ENCODE data around the gene SHD. TPM values are rescaled to one million over a fixed set of nuclear protein-coding genes. Genes with fewer than 3 reads are reported as not detected.
"Not testable (repeated sequence)": the region's sequence is repeated elsewhere in the genome, so short reads cannot be mapped to it uniquely, and the experiment has no call there.

The SHD gene
- total and polyA plus RNA-seq, 2 experiments from 2014 or later = 93.2 to 144 TPM

GRCh38 chr19:4284176-4284958 is 5.3 kb downstream of the SHD start:
- Histone ChIP-seq H3K36me3 (no peaks in the 10 kb centered on the region), H3K4me3 (no peak overlapping the region), H3K27me3 (no peaks in the 10 kb centered on the region), H3K9me3 (ENCODE audit: low read depth) (no peaks in the 10 kb centered on the region), H3K27ac (no peak overlapping the region), H3K4me1 (ENCODE audit: low read depth) (no peaks in the 10 kb centered on the region)
- DNase-seq (ENCODE audit: low read depth in 1 of 2, low spot score in 1 of 2) = peak in 1 of 2 donors; percentile 69
- TF ChIP-seq CTCF (IDR thresholded peaks at IDR 0.05; ENCODE audit: low read depth, low read length) = no peak

- Histone ChIP-seq H3K9me3 (ENCODE audit: low read depth) (no peaks in the 10 kb centered on the region), H3K36me3 (no peaks in the 10 kb centered on the region), H3K27me3 (no peaks in the 10 kb centered on the region), H3K4me1 (ENCODE audit: low read depth) (no peaks in the 10 kb centered on the region), H3K27ac (no peak overlapping the region), H3K4me3 (no peak overlapping the region)
- no peak for DNase-seq (ENCODE audit: low read depth in 1 of 2, low spot score in 1 of 2)
- no peak for TF ChIP-seq CTCF (IDR thresholded peaks at IDR 0.05; ENCODE audit: low read depth, low read length)
These were observed 5.9 kb downstream of the SHD start for GRCh38 chr19:4284974-4285373.

DNA sequence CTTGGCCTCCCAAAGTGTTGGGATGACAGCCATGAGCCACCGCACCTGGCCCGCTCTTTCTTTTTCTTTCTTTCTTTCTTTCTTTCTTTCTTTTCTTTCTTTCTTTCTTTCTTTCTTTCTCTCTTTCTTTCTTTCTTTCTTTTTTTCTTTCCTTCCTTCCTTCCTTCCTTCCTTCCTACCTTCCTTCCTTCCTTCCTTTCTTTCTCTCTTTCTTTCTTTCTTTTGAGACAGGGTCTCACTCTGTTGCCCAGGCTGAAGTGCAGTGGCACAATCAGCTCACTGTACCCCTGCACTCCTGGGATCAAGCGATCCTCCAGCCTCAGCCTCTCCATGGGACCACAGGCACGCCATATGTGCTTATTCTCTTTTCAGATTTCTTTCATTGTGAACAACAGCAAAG is 7.1 kb downstream of the SHD start:
- H3K36me3 ChIP-seq; H3K4me1 ChIP-seq (ENCODE audit: low read depth); H3K27me3 ChIP-seq; H3K27ac ChIP-seq; H3K9me3 ChIP-seq (ENCODE audit: low read depth); DNase-seq (ENCODE audit: low read depth in 1 of 2, low spot score in 1 of 2); H3K4me3 ChIP-seq: not testable (repeated sequence)

DNA sequence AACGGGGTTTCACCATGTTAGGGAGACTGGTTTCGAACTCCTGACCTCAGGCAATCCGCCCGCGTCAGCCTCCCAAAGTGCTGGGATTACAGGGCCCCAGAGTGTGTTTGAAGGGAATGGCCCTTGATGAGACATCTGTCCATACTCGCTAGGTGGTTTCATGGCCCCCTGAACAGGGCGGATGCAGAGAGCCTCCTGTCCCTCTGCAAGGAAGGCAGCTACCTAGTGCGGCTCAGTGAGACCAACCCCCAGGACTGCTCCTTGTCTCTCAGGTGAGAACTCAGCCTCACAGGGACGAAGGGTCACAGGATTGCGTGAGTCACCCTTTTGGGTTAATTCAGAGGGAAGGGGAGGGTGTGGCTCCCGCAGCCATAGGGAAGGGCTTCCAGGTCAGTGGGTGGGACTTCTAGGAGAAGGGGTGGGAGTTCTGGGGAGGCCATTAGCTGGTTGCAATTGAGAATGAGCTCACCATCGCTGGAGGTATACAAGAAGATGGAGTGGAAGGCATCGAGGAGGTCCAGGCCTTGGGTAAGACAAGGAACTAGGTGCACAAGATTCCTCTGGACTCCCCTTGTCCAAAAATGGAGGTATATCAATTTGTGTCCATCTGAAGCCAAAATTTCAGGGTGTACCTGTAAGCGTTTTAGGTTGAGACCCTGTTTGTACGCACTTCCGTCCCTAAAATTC is 9.2 kb downstream of the SHD start:
- TF ChIP-seq CTCF (IDR thresholded peaks at IDR 0.05; ENCODE audit: low read depth, low read length) = no peak
- H3K36me3 ChIP-seq = no peaks in the 10 kb centered on the region
- no peak for DNase-seq (ENCODE audit: low read depth in 1 of 2, low spot score in 1 of 2)
- no peak overlapping the region for H3K4me3 ChIP-seq
- no peaks in the 10 kb centered on the region for H3K9me3 ChIP-seq (ENCODE audit: low read depth)
- H3K27me3 ChIP-seq = no peaks in the 10 kb centered on the region
- peaks cover 6% of the 10 kb centered on the region for H3K4me1 ChIP-seq (ENCODE audit: low read depth)
- H3K27ac ChIP-seq = no peak overlapping the region

DNA sequence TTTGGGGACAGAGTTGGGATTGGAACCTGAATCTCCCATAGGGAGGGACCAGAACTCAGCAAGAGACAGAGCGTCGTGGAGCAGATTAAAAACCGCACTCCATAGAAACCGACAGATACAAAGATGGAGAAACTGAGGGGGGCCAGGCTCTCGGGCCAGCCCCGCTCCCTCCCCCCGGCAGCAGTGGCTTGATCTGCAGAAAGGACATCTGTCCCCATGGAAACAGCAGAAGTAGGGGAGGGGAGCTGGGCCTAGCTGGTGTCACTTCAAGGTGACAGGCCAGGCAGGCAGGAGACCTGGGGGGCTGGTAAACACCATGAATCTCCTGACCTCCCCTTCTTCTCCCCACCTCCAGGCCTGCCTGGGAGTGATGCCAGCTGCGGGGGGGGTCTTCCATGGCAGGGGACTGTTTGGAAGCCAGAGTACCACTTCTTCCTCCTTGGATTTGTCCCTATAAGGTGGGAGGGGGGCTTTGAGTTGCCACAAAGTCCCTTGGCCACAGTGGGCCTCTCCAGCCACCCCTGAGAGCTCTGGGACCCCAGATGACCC is 12.2 kb downstream of the SHD start:
- TF ChIP-seq CTCF (IDR thresholded peaks at IDR 0.05; ENCODE audit: low read depth, low read length) = no peak
- H3K36me3 ChIP-seq = no peaks in the 10 kb centered on the region
- H3K27me3 ChIP-seq = no peaks in the 10 kb centered on the region
- no peak overlapping the region for H3K27ac ChIP-seq
- H3K4me1 ChIP-seq (ENCODE audit: low read depth) = peaks cover 6% of the 10 kb centered on the region
- DNase-seq (ENCODE audit: low read depth in 1 of 2, low spot score in 1 of 2) = no peak
- H3K4me3 ChIP-seq = no peak overlapping the region
- no peaks in the 10 kb centered on the region for H3K9me3 ChIP-seq (ENCODE audit: low read depth)

DNA sequence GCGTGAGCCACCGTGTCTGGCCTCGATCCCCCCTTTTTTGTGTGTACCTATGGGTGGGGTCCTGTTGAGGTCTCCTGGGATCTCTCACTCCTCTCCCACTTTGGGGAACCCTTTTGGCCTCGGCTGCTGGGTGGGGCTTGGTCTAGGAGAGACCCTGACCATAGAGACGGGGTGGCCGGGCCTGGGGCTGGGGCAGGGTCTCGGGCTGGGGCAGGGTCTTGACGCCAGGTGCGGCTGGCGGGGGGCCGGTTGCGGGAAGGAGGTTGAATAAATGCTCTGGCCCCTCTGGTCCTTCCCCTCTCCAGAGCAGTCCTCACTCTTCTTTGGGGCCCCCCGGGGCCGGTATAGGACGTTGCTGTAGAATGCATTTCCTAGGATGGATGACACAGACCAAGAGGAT is 13.4 kb downstream of the SHD start:
- H3K4me1 ChIP-seq (ENCODE audit: low read depth) = peaks cover 6% of the 10 kb centered on the region
- H3K4me3 ChIP-seq = no peak overlapping the region
- no peak overlapping the region for H3K27ac ChIP-seq

More for the DNA sequence above, 13.4 kb downstream of the SHD start:
- TF ChIP-seq CTCF (IDR thresholded peaks at IDR 0.05; ENCODE audit: low read depth, low read length) = no peak
- Histone ChIP-seq H3K36me3 (no peaks in the 10 kb centered on the region), H3K27me3 (no peaks in the 10 kb centered on the region), H3K9me3 (ENCODE audit: low read depth) (no peaks in the 10 kb centered on the region)
- no peak for DNase-seq (ENCODE audit: low read depth in 1 of 2, low spot score in 1 of 2)
